ENCODE data around the gene DNAJB2.

GRCh38 chr2:219243291-219243761, 35.8 kb upstream of the DNAJB2 start:
- TF ChIP-seq CTCF (IDR thresholded peaks at IDR 0.05; ENCODE audit: borderline replicate concordance, extremely low read depth, low read length, poor library complexity, severe bottlenecking) (no peak), EZH2 (IDR thresholded peaks at IDR 0.05; ENCODE audit: borderline replicate concordance, low read depth, low read length, severe bottlenecking) (no peak)

Data from DND-41 (cell line).